Calu3 (cell line): ENCODE data around the gene MIGA2. TPM values are rescaled to one million over a fixed set of nuclear protein-coding genes. Genes with fewer than 3 reads are reported as not detected.

ENCODE experiments used
- BruUV-seq: library from RNA; stranded (reverse); fragments of 400-500 nt; replicated peaks from 2 replicates; lab custom pipeline; 2021; lab: Mats Ljungman, UMichigan
- CTCF ChIA-PET: fragments of 300-600 bp; sonication (Branson Sonifier 250); formaldehyde crosslinking; loops from one replicate; lab custom pipeline; 2022; ENCODE audit warnings: antibody characterized with exemption; lab: Charles Lee
- DNase-seq: peaks from one replicate; pipeline ENCODE4 v3.0.0; 2022
- H3K27ac Mint-ChIP-seq: one replicate; pipeline ENCODE4 v1.8.0; 2022; ENCODE audit warnings: mixed read lengths; ENCODE audit not compliant: unreplicated experiment
- H3K27me3 Mint-ChIP-seq: one replicate; pipeline ENCODE4 v1.8.0; 2022; ENCODE audit warnings: mixed read lengths; ENCODE audit not compliant: unreplicated experiment
- H3K36me3 Mint-ChIP-seq: one replicate; pipeline ENCODE4 v1.8.0; 2022; ENCODE audit warnings: mild to moderate bottlenecking, moderate library complexity, mixed read lengths; ENCODE audit not compliant: insufficient read depth, unreplicated experiment
- H3K4me1 Mint-ChIP-seq: one replicate; pipeline ENCODE4 v1.8.0; 2022; ENCODE audit warnings: mild to moderate bottlenecking, low read depth, mixed read lengths; ENCODE audit not compliant: unreplicated experiment
- H3K4me3 Mint-ChIP-seq: one replicate; pipeline ENCODE4 v1.8.0; 2022; ENCODE audit warnings: mild to moderate bottlenecking, low read depth, moderate library complexity, mixed read lengths; ENCODE audit not compliant: unreplicated experiment
- H3K9me3 Mint-ChIP-seq: one replicate; pipeline ENCODE4 v1.8.0; 2022; ENCODE audit warnings: low read depth, mixed read lengths; ENCODE audit not compliant: unreplicated experiment
- CTCF ChIP-seq: fragments of 200-600 bp; IDR thresholded peaks from one replicate; pipeline ENCODE4 v1.8.0; 2022; ENCODE audit warnings: antibody characterized with exemption; ENCODE audit not compliant: unreplicated experiment
- intact Hi-C: fragments of 100-400 bp; cut with micrococcal nuclease; formaldehyde crosslinking; loops from one replicate; pipeline ENCODE4 v1.10.0; 2022; ENCODE audit not compliant: unreplicated experiment
- total RNA-seq: library from RNA; stranded (reverse); gene quantifications from 2 replicates; pipeline ENCODE4 v1.2.3, GENCODE V29; 2022

The MIGA2 gene
- total RNA-seq, 1 experiment from 2014 or later = 17.8 TPM

GRCh38 chr9:129068990-129069861, 32.8 kb downstream of the MIGA2 start:
- no peak for DNase-seq
- Mint-ChIP-seq H3K36me3 (peaks cover 16% of the 10 kb centered on the region), H3K27ac (no peak overlapping the region), H3K9me3 (no peaks in the 10 kb centered on the region), H3K4me1 (no peaks in the 10 kb centered on the region), H3K4me3 (no peak overlapping the region), H3K27me3 (no peaks in the 10 kb centered on the region)
- intact Hi-C loops = no loop called here
- TF ChIP-seq CTCF = no peak
- BruUV-seq = no TSS peak
- CTCF ChIA-PET = no interaction called here

- Mint-ChIP-seq H3K36me3 (peaks cover 16% of the 10 kb centered on the region), H3K4me1 (no peaks in the 10 kb centered on the region), H3K27me3 (no peaks in the 10 kb centered on the region), H3K9me3 (no peaks in the 10 kb centered on the region), H3K4me3 (no peak overlapping the region), H3K27ac (no peak overlapping the region)
- intact Hi-C loops = no loop called here
- no peak for DNase-seq
- BruUV-seq = no TSS peak
- CTCF ChIA-PET = no interaction called here
- TF ChIP-seq CTCF = no peak
Measured at GRCh38 chr9:129069862-129070641, 33.6 kb downstream of the MIGA2 start.

GRCh38 chr9:129070696-129071525, 34.5 kb downstream of the MIGA2 start:
- Mint-ChIP-seq H3K4me3 (no peak overlapping the region), H3K9me3 (no peaks in the 10 kb centered on the region), H3K36me3 (peaks cover 13% of the 10 kb centered on the region), H3K4me1 (no peaks in the 10 kb centered on the region), H3K27me3 (no peaks in the 10 kb centered on the region), H3K27ac (no peak overlapping the region)
- no peak for TF ChIP-seq CTCF
- intact Hi-C loops = no loop called here
- no peak for DNase-seq
- BruUV-seq = no TSS peak
- CTCF ChIA-PET = interaction anchor here (0.7 kb wide), 1 partner anchor 69 kb away, joined by 3 read pairs; no protein-coding TSS in a partner anchor

- H3K27ac Mint-ChIP-seq = no peak overlapping the region
- intact Hi-C loops = no loop called here
- no peak for DNase-seq
- CTCF ChIA-PET = interaction anchor here (0.7 kb wide), 1 partner anchor 68 kb away, joined by 3 read pairs; no protein-coding TSS in a partner anchor
- no peaks in the 10 kb centered on the region for H3K9me3 Mint-ChIP-seq
- H3K4me3 Mint-ChIP-seq = no peak overlapping the region
- no TSS peak for BruUV-seq
- H3K4me1 Mint-ChIP-seq = no peaks in the 10 kb centered on the region
- H3K27me3 Mint-ChIP-seq = no peaks in the 10 kb centered on the region
- peaks cover 11% of the 10 kb centered on the region for H3K36me3 Mint-ChIP-seq
- TF ChIP-seq CTCF = no peak
Measured at GRCh38 chr9:129071526-129072126, 35.2 kb downstream of the MIGA2 start.
